ENCODE measurements around the gene BPIFB1. TPM values are rescaled to one million over a fixed set of nuclear protein-coding genes. Genes with fewer than 3 reads are reported as not detected.

The BPIFB1 gene
- total and polyA plus RNA-seq, 2 donors (not counting 3 experiments of a cell fraction or from before 2014, with no cell fraction given), result not detected

GRCh38 chr20:33246077-33246476, 36.9 kb upstream of the BPIFB1 start:
- POLR2A ChIA-PET, result no interaction called here
- H2AFZ ChIP-seq (ENCODE audit: low read depth, low read length), result no peak overlapping the region
- H4K20me1 ChIP-seq (replicated peaks; ENCODE audit: control insufficient read depth, extremely low read depth, insufficient read depth, low read length), result no peaks in the 10 kb centered on the region
- no peak for DNase-seq (ENCODE audit: low read depth, low spot score)
- H3K27me3 ChIP-seq (ENCODE audit: control insufficient read depth in 2 of 2, insufficient read depth in 2 of 2, low read length in 2 of 2), result no peaks in the 10 kb centered on the region
- no peaks in the 10 kb centered on the region for H3K9me3 ChIP-seq (replicated peaks; ENCODE audit: control insufficient read depth, insufficient read depth, low read length)
- CTCF ChIA-PET, result interaction anchor here (0.9 to 1.5 kb wide), 3 partner anchors 11 to 16 kb away, joined by 3 to 6 read pairs (median 4); partner anchors contain the start of gene BPIFA1
- no peaks in the 10 kb centered on the region for H3K4me1 ChIP-seq (ENCODE audit: control insufficient read depth, extremely low read depth, insufficient read depth, low read length)
- dilution Hi-C loops (cut with MboI; ENCODE audit: extremely low pct_ligation_motif_present, low sequenced_read_pairs) (no loop called here), intact Hi-C loops (cut with micrococcal nuclease) (no loop called here)
- BruUV-seq (replicated peaks), result no TSS peak
- no peak overlapping the region for H3K4me3 ChIP-seq (replicated peaks in 1 of 3; ENCODE audit: insufficient read depth in 1 of 3, low read depth in 1 of 3, low read length in 3 of 3)
- no peaks in the 10 kb centered on the region for H3K36me3 ChIP-seq (ENCODE audit: control insufficient read depth in 2 of 2, extremely low read depth in 1 of 2, insufficient read depth in 2 of 2, low read length in 2 of 2)
- H3K27ac ChIP-seq (ENCODE audit: insufficient read depth, low read depth, low read length), result no peak overlapping the region
- H3K9ac ChIP-seq (replicated peaks; ENCODE audit: extremely low read depth, insufficient read depth, low read length), result no peak overlapping the region
- no peaks in the 10 kb centered on the region for H3K9me1 ChIP-seq (replicated peaks; ENCODE audit: control insufficient read depth, extremely low read depth, insufficient read depth, low read length)
- H3K79me2 ChIP-seq (ENCODE audit: control insufficient read depth, insufficient read depth, low read length), result no peaks in the 10 kb centered on the region
- FAIRE-seq, result no peak
- TF ChIP-seq CTCF (IDR thresholded peaks at IDR 0.05; ENCODE audit: extremely low read depth in 1 of 2, insufficient read depth in 1 of 2, low read depth in 1 of 2, low read length in 2 of 2), result no peak
- no peak for TF ChIP-seq MYC (IDR thresholded peaks at IDR 0.05; ENCODE audit: low read depth, low read length)
- TF ChIP-seq EZH2 (IDR thresholded peaks at IDR 0.05; ENCODE audit: borderline replicate concordance, low read depth, low read length, severe bottlenecking), result no peak
- no peak for TF ChIP-seq GATA2 (IDR thresholded peaks at IDR 0.05; ENCODE audit: insufficient read depth, insufficient read length, low read depth, low read length)
- TF ChIP-seq POLR2AphosphoS5 (IDR thresholded peaks at IDR 0.05; ENCODE audit: insufficient read depth, low read depth, low read length), result no peak
- TF ChIP-seq JUN (IDR thresholded peaks at IDR 0.05; ENCODE audit: borderline replicate concordance, insufficient read depth, insufficient read length, low read depth), result no peak
- TF ChIP-seq POLR2A (IDR thresholded peaks at IDR 0.05; ENCODE audit: low read depth, low read length), result no peak
- H3K4me2 ChIP-seq (ENCODE audit: insufficient read depth, low read length), result no peak overlapping the region
